ENCODE data around the gene ADGRG6.
A peak's percentile ranks its signal among the peaks of the same experiment; 100 is the strongest.

The ADGRG6 gene

DNA sequence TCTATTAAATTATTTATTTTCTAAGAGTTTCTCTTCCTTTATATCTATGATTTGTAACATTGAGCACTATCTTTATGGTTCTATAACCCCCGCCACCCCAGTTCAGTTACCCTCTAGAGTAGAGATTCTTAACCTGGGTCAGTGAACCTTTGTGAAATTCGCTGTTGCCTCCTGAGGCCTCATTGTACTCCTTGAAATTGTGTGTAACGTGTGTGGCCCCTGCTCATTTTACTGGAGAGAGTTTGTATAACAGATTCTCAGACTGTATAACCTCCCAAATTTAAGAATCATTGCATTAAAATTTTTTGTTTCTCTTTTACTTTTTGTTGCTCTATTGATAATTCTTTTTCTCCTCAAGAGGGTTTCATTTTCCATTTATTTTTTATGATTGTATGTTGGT lies 65.3 kb downstream of the ADGRG6 start:
- no peak overlapping the region for H2BK120ac ChIP-seq (ENCODE audit: insufficient read depth, low read length, poor library complexity)
- no peaks in the 10 kb centered on the region for H3K27me3 ChIP-seq (ENCODE audit: insufficient read depth, low read length)
- no peaks in the 10 kb centered on the region for H3K4me1 ChIP-seq (ENCODE audit: control insufficient read depth in 1 of 2, insufficient read depth in 2 of 2, low read length in 2 of 2)
- H3K4me3 ChIP-seq (ENCODE audit: low read depth, low read length) = no peak overlapping the region
- H3K79me1 ChIP-seq (ENCODE audit: low read length) = peaks cover 1% of the 10 kb centered on the region
- no CpG with 5 or more reads among the region's 3 CpGs for WGBS (ENCODE audit: extremely low coverage, insufficient coverage, insufficient read length)
- no peak overlapping the region for H3K4ac ChIP-seq (ENCODE audit: low read depth, low read length)
- H4K12ac ChIP-seq (ENCODE audit: low read depth, low read length) = no peak overlapping the region
- H3K36me3 ChIP-seq (ENCODE audit: control insufficient read depth in 1 of 2, insufficient read depth in 2 of 2, low read length in 2 of 2) = peaks cover 0 to 2% of the 10 kb centered on the region in 2 experiments
- no peak for DNase-seq
- H3K79me2 ChIP-seq (ENCODE audit: control insufficient read depth, insufficient read depth, low read length, poor library complexity) = no peaks in the 10 kb centered on the region
- H3K14ac ChIP-seq (ENCODE audit: low read length) = no peak overlapping the region
- H3K4me2 ChIP-seq (ENCODE audit: low read length) = no peak overlapping the region
- H3K9me3 ChIP-seq (ENCODE audit: insufficient read depth, low read depth, low read length) = no peaks in the 10 kb centered on the region
- no peak overlapping the region for H3K18ac ChIP-seq (ENCODE audit: low read length)
- no peak overlapping the region for H2AK5ac ChIP-seq (ENCODE audit: low read length)
- no peak overlapping the region for H2BK12ac ChIP-seq (ENCODE audit: low read length)
- no peak overlapping the region for H3K9ac ChIP-seq (ENCODE audit: low read length)
- H4K8ac ChIP-seq (ENCODE audit: low read depth, low read length) = no peak overlapping the region
- H4K91ac ChIP-seq (ENCODE audit: low read depth, low read length) = no peak overlapping the region
- no peak overlapping the region for H3K27ac ChIP-seq (ENCODE audit: low read depth, low read length)
- no peak overlapping the region for H2BK5ac ChIP-seq (ENCODE audit: low read depth, low read length, poor library complexity)
- no peak overlapping the region for H2AFZ ChIP-seq (ENCODE audit: insufficient read depth, low read length, poor library complexity)
- H3K23ac ChIP-seq (ENCODE audit: low read length) = no peak overlapping the region

GRCh38 chr6:142367501-142368018 lies 65.8 kb downstream of the ADGRG6 start:
- no peak overlapping the region for H2BK12ac ChIP-seq (ENCODE audit: low read length)
- H4K12ac ChIP-seq (ENCODE audit: low read depth, low read length) = no peak overlapping the region
- H2BK5ac ChIP-seq (ENCODE audit: low read depth, low read length, poor library complexity) = no peak overlapping the region
- no peak overlapping the region for H3K27ac ChIP-seq (ENCODE audit: low read depth, low read length)
- H3K36me3 ChIP-seq (ENCODE audit: control insufficient read depth in 1 of 2, insufficient read depth in 2 of 2, low read length in 2 of 2) = peaks cover 0 to 2% of the 10 kb centered on the region in 2 experiments
- H3K4me2 ChIP-seq (ENCODE audit: low read length) = no peak overlapping the region
- H3K27me3 ChIP-seq (ENCODE audit: insufficient read depth, low read length) = no peaks in the 10 kb centered on the region
- H3K9ac ChIP-seq (ENCODE audit: low read length) = no peak overlapping the region
- no peak overlapping the region for H2AK5ac ChIP-seq (ENCODE audit: low read length)
- no peak overlapping the region for H3K18ac ChIP-seq (ENCODE audit: low read length)
- H3K79me2 ChIP-seq (ENCODE audit: control insufficient read depth, insufficient read depth, low read length, poor library complexity) = no peaks in the 10 kb centered on the region
- no peak overlapping the region for H3K4ac ChIP-seq (ENCODE audit: low read depth, low read length)
- peaks cover under 1% of the 10 kb centered on the region for H3K79me1 ChIP-seq (ENCODE audit: low read length)
- no peak overlapping the region for H2AFZ ChIP-seq (ENCODE audit: insufficient read depth, low read length, poor library complexity)
- H4K8ac ChIP-seq (ENCODE audit: low read depth, low read length) = peak overlapping the region; percentile 33
- no CpG with 5 or more reads among the region's 9 CpGs for WGBS (ENCODE audit: extremely low coverage, insufficient coverage, insufficient read length)
- H3K4me3 ChIP-seq (ENCODE audit: low read depth, low read length) = no peak overlapping the region
- no peaks in the 10 kb centered on the region for H3K4me1 ChIP-seq (ENCODE audit: control insufficient read depth in 1 of 2, insufficient read depth in 2 of 2, low read length in 2 of 2)
- no peak overlapping the region for H2BK120ac ChIP-seq (ENCODE audit: insufficient read depth, low read length, poor library complexity)
- H4K91ac ChIP-seq (ENCODE audit: low read depth, low read length) = no peak overlapping the region
- H3K9me3 ChIP-seq (ENCODE audit: insufficient read depth, low read depth, low read length) = no peaks in the 10 kb centered on the region
- H3K23ac ChIP-seq (ENCODE audit: low read length) = no peak overlapping the region
- DNase-seq = no peak
- H3K14ac ChIP-seq (ENCODE audit: low read length) = no peak overlapping the region

- Histone ChIP-seq H3K4me3 (ENCODE audit: low read depth, low read length) (no peak overlapping the region), H3K36me3 (ENCODE audit: control insufficient read depth in 1 of 2, insufficient read depth in 2 of 2, low read length in 2 of 2) (peaks cover 0 to 2% of the 10 kb centered on the region in 2 experiments), H3K23ac (ENCODE audit: low read length) (no peak overlapping the region), H3K27me3 (ENCODE audit: insufficient read depth, low read length) (no peaks in the 10 kb centered on the region), H3K14ac (ENCODE audit: low read length) (no peak overlapping the region), H4K12ac (ENCODE audit: low read depth, low read length) (no peak overlapping the region), H4K8ac (ENCODE audit: low read depth, low read length) (no peak overlapping the region), H2BK120ac (ENCODE audit: insufficient read depth, low read length, poor library complexity) (no peak overlapping the region), H3K79me1 (ENCODE audit: low read length) (peaks cover 10% of the 10 kb centered on the region), H3K27ac (ENCODE audit: low read depth, low read length) (no peak overlapping the region), H3K18ac (ENCODE audit: low read length) (no peak overlapping the region), H4K91ac (ENCODE audit: low read depth, low read length) (no peak overlapping the region), H2AK5ac (ENCODE audit: low read length) (no peak overlapping the region), H3K4me1 (ENCODE audit: control insufficient read depth in 1 of 2, insufficient read depth in 2 of 2, low read length in 2 of 2) (peaks cover 6 to 7% of the 10 kb centered on the region in 2 experiments), H2BK5ac (ENCODE audit: low read depth, low read length, poor library complexity) (no peak overlapping the region), H3K9ac (ENCODE audit: low read length) (no peak overlapping the region), H3K4me2 (ENCODE audit: low read length) (no peak overlapping the region), H2AFZ (ENCODE audit: insufficient read depth, low read length, poor library complexity) (no peak overlapping the region), H2BK12ac (ENCODE audit: low read length) (no peak overlapping the region), H3K9me3 (ENCODE audit: insufficient read depth, low read depth, low read length) (no peaks in the 10 kb centered on the region), H3K4ac (ENCODE audit: low read depth, low read length) (no peak overlapping the region), H3K79me2 (ENCODE audit: control insufficient read depth, insufficient read depth, low read length, poor library complexity) (no peaks in the 10 kb centered on the region)
- DNase-seq = no peak
- WGBS (ENCODE audit: extremely low coverage, insufficient coverage, insufficient read length) = no CpG with 5 or more reads among the region's 1 CpG
These were observed 67.5 kb downstream of the ADGRG6 start for GRCh38 chr6:142369266-142369665.

DNA sequence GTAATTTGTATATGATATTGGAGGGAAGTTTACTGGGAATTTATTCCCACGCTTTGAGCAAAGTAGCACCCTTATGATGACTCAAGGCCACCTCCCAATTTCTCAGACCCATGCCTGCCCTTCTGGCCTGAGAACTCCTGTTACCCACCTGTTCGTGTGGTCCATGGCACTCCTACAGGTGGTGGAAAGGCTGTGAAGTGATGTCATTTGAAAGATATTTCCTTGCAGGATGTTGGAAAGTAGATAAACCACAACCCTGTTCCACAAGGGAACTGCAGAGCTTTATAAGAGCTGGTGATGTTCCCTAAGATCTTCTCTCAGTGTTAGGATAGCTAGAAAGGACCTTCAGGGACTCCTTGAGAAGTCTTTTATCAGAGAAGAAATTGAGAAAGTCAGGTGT lies 70.5 kb downstream of the ADGRG6 start:
- peaks cover 18% of the 10 kb centered on the region for H3K79me1 ChIP-seq (ENCODE audit: low read length)
- no peak overlapping the region for H3K23ac ChIP-seq (ENCODE audit: low read length)
- H4K12ac ChIP-seq (ENCODE audit: low read depth, low read length) = no peak overlapping the region
- peak overlapping the region; percentile 68 for H2BK5ac ChIP-seq (ENCODE audit: low read depth, low read length, poor library complexity)
- WGBS (ENCODE audit: extremely low coverage, insufficient coverage, insufficient read length) = no CpG with 5 or more reads among the region's 2 CpGs
- H3K18ac ChIP-seq (ENCODE audit: low read length) = no peak overlapping the region
- no peak overlapping the region for H3K4me2 ChIP-seq (ENCODE audit: low read length)
- H2BK12ac ChIP-seq (ENCODE audit: low read length) = peak overlapping the region; percentile 23
- H3K4me3 ChIP-seq (ENCODE audit: low read depth, low read length) = no peak overlapping the region
- H3K79me2 ChIP-seq (ENCODE audit: control insufficient read depth, insufficient read depth, low read length, poor library complexity) = peaks cover 3% of the 10 kb centered on the region
- H3K9me3 ChIP-seq (ENCODE audit: insufficient read depth, low read depth, low read length) = no peaks in the 10 kb centered on the region
- peak overlapping the region; percentile 76 for H3K27ac ChIP-seq (ENCODE audit: low read depth, low read length)
- H4K8ac ChIP-seq (ENCODE audit: low read depth, low read length) = no peak overlapping the region
- no peak overlapping the region for H4K91ac ChIP-seq (ENCODE audit: low read depth, low read length)
- H2AFZ ChIP-seq (ENCODE audit: insufficient read depth, low read length, poor library complexity) = no peak overlapping the region
- H3K9ac ChIP-seq (ENCODE audit: low read length) = no peak overlapping the region
- no peak overlapping the region for H2BK120ac ChIP-seq (ENCODE audit: insufficient read depth, low read length, poor library complexity)
- H3K36me3 ChIP-seq (ENCODE audit: control insufficient read depth in 1 of 2, insufficient read depth in 2 of 2, low read length in 2 of 2) = peaks cover 0 to 2% of the 10 kb centered on the region in 2 experiments
- peak in 1 of 2 donors; percentile 35 for DNase-seq
- no peaks in the 10 kb centered on the region for H3K27me3 ChIP-seq (ENCODE audit: insufficient read depth, low read length)
- H3K4me1 ChIP-seq (ENCODE audit: control insufficient read depth in 1 of 2, insufficient read depth in 2 of 2, low read length in 2 of 2) = peaks cover 8 to 10% of the 10 kb centered on the region in 2 experiments
- no peak overlapping the region for H3K14ac ChIP-seq (ENCODE audit: low read length)
- H2AK5ac ChIP-seq (ENCODE audit: low read length) = no peak overlapping the region
- no peak overlapping the region for H3K4ac ChIP-seq (ENCODE audit: low read depth, low read length)

Data from trophoblast cell (in vitro differentiated cells and primary cell).